ENCODE results near the gene CACFD1.

The CACFD1 gene

GRCh38 chr9:133459476-133460404, at the start of gene CACFD1:
Gene CACFD1, plus strand, starts transcription at chr9:133459978. Its CDS starts 89 bp downstream, at chr9:133460067.
- peak; percentile 89 to 91 for DNase-seq

GRCh38 chr9:133415170-133415569, 44.6 kb upstream of the CACFD1 start:
- no peak for DNase-seq

GRCh38 chr9:133417541-133418461, 42.0 kb upstream of the CACFD1 start, which contains the start of gene REXO4:
Gene REXO4, minus strand, starts transcription at chr9:133418010. Its CDS starts 166 bp downstream, at chr9:133417844.
- DNase-seq, result peak; percentile 75 to 79

GRCh38 chr9:133419005-133419404, 40.8 kb upstream of the CACFD1 start:
- DNase-seq, result no peak

GRCh38 chr9:133420392-133420827, 39.4 kb upstream of the CACFD1 start:
- DNase-seq, result no peak

DNA sequence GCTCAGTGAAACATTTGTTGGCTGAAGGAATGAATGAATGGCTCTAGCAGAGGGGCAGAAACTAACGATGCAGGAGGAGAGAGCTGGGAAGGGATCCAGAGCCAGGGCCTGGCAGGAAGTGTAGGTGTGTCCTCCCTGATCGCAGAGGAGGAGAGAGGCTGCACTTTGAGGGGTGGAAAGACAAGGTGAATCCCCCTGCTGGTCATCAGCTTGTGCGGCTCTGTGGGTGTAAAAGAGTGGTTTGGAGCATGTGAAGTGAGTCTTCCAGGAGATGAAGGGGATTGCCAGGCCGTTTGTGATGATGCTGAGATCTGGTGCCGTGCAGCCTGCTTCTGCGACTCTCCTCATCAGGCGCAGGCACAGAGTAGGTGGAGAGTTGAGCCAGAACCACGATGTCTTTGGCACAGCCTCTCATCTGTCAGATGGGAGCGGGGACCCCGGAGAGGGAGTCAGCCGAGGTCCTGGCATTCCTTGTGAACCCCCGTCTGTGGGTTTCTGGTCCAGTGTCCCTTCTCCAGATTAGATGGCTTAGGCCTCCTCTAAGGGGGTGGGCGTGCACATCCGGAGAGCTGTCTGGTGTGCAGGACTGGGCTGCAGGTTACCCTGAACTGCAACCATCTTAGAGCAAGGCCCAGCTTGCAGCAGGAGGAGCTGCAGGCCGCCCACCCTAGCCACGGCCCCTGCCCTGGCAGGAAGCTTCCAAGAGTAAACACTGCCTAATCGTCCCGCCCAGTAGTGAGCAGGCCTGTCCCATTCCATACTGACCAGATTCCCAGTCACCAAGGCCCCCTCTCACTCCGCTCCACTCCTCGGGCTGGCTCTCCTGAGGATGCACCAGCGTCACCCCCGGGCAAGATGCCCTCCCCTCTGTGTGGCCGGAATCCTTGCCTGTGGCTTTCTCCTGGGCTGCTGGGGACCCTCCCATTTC, 37.9 kb upstream of the CACFD1 start, which contains the start of gene ADAMTS13:
ADAMTS13 (plus strand) TSS at position 753 of the 928 bp plus-strand sequence; CDS start at position 830, 77 bp downstream.
- DNase-seq, result no peak

- no peak for DNase-seq
Observed at GRCh38 chr9:133423216-133423615, 36.6 kb upstream of the CACFD1 start.

DNA sequence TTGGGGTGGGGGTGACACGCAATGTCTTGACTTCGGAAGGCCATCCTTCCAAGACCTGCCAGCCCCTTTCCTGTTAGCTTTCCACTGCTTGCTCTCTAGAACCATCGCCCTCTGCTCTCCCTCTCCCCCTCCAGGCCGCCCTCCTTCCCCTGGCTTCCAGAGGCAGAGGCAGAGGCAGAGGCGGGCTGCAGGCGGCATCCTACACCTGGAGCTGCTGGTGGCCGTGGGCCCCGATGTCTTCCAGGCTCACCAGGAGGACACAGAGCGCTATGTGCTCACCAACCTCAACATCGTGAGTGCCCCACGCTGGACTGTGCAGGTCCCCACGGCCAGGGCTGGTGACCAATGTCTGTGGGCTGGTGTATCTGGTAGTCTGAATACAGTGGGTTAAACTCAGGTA, 35.6 kb upstream of the CACFD1 start:
- DNase-seq, result no peak

GRCh38 chr9:133425049-133425632, 34.6 kb upstream of the CACFD1 start:
- no peak for DNase-seq

- no peak for DNase-seq
Observed at GRCh38 chr9:133426011-133426410, 33.8 kb upstream of the CACFD1 start.

DNA sequence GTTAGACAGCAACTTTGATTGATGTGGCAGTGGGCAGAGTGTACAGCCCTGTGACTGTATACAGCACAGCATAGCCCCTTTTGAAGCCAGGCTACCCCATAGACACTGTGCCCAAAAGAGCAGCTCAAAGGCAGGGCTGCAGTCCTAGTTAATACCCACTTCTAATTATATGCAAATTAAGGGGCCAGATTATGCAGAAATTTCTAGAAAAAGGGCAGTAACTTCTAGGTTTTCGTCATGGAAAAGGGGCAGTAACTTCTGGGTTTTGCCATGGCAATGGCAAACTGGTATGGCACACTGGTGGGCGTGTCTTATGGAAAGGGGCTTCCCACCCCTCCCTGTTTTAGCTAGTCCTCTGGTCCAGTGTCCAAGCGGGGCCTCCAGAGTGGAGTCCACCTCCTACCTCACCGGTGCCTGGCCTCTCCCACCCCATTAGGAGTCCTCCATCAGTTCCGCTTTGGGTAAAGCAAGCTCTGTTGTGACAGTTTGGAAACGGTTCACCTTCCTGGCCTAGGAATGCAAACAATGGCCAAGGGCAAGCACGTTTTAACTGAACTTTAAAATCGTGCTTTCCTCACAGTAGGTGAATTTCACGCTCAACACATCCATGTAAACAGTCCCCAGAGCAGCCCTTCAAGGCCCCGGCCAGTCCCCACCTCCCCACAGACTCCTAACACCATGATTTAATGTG, 32.0 kb upstream of the CACFD1 start:
- DNase-seq, result no peak

- DNase-seq, result no peak
Observed at GRCh38 chr9:133428617-133429101, 31.1 kb upstream of the CACFD1 start.

- no peak for DNase-seq
Observed at GRCh38 chr9:133429214-133429613, 30.6 kb upstream of the CACFD1 start.

DNA sequence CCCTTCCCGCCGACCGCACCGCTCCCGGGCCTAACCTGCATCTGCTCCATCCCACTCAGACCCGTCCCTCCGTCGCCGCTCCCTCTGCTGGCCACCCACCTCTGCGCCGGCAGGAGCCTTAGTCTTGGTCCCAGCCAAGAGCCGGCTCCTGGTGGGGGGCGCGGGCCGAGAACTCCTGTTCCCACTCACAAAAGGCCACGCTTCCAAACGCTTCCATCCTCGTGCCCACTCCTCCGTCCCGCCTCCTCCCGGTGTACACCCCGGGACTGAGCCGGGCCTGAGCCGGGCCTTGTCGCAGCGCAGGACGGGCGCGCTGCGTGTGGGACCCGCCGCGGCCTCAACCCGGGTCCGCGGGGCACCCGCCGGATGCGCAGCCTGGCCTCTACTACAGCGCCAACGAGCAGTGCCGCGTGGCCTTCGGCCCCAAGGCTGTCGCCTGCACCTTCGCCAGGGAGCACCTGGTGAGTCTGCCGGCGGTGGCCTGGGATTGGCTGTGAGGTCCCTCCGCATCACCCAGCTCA, 30.1 kb upstream of the CACFD1 start:
- DNase-seq, result peak in 1 of 2 experiments; percentile 20

DNA sequence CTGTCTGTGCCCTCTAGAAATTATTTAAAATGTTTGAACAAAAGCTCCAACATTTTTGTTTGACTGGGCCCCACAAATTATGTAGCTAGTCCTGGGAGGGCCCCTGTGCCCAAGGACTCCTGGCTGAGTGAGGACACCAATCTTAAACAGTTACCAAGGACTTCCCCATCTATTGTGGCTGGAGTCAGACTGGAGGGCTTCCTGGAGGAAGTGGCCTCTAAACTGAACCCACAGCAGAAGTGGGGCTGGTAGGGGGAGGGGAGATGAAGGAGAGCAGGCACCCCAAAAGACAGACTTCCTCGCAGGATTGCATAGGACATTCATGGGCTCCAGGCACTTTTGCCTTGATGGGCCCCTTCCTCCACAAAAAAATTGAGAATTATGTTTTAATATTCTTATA, 29.5 kb upstream of the CACFD1 start:
- no peak for DNase-seq

- no peak for DNase-seq
Observed at GRCh38 chr9:133433351-133433843, 26.4 kb upstream of the CACFD1 start.

DNA sequence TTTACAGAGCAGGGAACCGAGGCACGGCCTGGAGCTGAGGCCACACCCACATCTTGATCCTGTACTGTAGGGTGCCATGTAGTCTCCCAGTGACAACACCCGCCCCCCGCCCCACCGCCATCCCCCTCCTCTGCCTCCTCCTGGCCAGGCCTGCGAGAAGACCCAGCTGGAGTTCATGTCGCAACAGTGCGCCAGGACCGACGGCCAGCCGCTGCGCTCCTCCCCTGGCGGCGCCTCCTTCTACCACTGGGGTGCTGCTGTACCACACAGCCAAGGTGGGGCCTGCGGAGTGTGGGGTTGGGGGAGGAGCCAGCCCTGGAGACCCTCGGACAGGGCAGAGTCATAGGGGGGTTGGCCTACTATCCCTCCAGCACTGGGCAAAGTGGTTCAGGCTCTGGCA, 23.1 kb upstream of the CACFD1 start:
- no peak for DNase-seq

DNA sequence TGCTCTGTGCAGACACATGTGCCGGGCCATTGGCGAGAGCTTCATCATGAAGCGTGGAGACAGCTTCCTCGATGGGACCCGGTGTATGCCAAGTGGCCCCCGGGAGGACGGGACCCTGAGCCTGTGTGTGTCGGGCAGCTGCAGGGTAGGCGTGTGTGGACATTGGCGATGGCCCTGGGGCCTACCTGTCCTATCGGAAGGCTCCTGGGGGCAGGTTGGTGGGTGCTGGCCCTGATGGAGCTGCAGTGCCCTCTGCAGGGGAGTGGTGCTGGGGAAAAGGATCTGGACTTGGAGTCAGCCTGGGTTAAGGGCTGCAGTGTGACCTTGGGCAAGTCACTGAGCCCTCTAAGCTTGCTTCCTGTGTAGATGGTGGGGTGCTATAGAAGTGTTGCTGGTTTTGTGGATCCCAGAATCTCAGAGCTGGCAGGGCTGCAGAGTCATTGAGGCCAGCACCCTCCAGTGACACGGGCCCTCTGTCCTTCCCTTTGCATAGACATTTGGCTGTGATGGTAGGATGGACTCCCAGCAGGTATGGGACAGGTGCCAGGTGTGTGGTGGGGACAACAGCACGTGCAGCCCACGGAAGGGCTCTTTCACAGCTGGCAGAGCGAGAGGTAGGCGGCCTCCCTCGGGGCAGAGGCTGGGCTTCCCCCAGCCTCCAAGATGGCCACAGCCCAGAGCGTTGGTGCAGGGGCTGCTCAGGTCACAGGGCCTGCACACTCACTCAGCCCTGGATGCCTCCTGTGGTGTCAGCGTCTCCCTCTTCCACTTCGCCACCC, 21.8 kb upstream of the CACFD1 start:
- DNase-seq, result no peak

GRCh38 chr9:133439337-133439736, 20.4 kb upstream of the CACFD1 start:
- DNase-seq, result no peak

DNA sequence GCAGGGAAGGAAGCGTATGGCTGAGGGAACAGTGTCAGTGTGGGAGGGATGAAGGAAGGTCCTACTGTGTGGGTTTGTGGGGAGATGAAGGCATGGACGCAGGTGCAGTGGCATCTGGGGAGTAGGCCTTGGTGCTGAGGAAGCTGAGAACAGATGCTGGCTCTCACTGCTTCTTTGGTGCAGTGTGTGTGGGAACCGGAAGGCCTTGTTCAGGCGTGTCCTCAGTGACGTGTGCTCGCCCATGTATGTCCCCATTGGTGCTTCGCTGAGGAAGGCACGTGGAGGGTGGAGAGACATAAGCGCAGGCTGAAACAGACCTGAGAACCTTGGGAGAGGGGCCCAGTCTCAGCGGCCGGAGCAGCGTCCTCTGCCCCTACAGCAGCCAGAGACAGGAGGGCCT, 18.9 kb upstream of the CACFD1 start:
- no peak for DNase-seq

Data from stimulated activated CD4-positive, alpha-beta T cell treated with anti-CD3 and anti-CD28 coated beads, Interleukin-4, amount 100 ng/mL, for 4 hours (primary cell).